Neural progenitor cell (in vitro differentiated cells): ENCODE measurements around the gene ZGLP1. TPM values are rescaled to one million over a fixed set of nuclear protein-coding genes. Genes with fewer than 3 reads are reported as not detected.

Experiments used
- DNase-seq: peaks from one replicate; pipeline ENCODE4 v3.0.0-alpha.2; 2016; ENCODE audit warnings: low spot score
- H2AFZ ChIP-seq: fragments of 200-600 bp; sonication (generic); replicated peaks from 2 replicates; pipeline ENCODE4 v1.6.1; 2016; ENCODE audit warnings: antibody characterized with exemption
- H3F3A ChIP-seq: fragments of 200-600 bp; sonication (generic); 2 replicates; pipeline ENCODE4 v1.6.1; 2016; ENCODE audit warnings: antibody characterized with exemption, low read depth
- H3K27ac ChIP-seq: fragments of 200-600 bp; sonication (generic); 2 replicates; pipeline ENCODE4 v1.5.1; 2016; ENCODE audit warnings: mild to moderate bottlenecking
- H3K27me3 ChIP-seq: fragments of 200-600 bp; sonication (generic); 2 replicates; pipeline ENCODE4 v1.6.1; 2016; ENCODE audit warnings: mild to moderate bottlenecking, moderate library complexity
- H3K36me3 ChIP-seq: fragments of 200-600 bp; sonication (generic); 2 replicates; pipeline ENCODE4 v1.5.1; 2016
- H3K4me1 ChIP-seq: fragments of 200-600 bp; sonication (generic); 2 replicates; pipeline ENCODE4 v1.6.1; 2016; ENCODE audit warnings: mixed run types
- H3K4me2 ChIP-seq: fragments of 200-600 bp; sonication (generic); 2 replicates; pipeline ENCODE4 v1.6.1; 2016
- H3K4me3 ChIP-seq: fragments of 200-600 bp; sonication (generic); 2 replicates; pipeline ENCODE4 v1.5.1; 2016
- H3K79me2 ChIP-seq: fragments of 200-600 bp; sonication (generic); 2 replicates; pipeline ENCODE4 v1.6.1; 2016; ENCODE audit warnings: low read depth
- H3K9ac ChIP-seq: fragments of 200-600 bp; sonication (generic); 2 replicates; pipeline ENCODE4 v1.6.1; 2016
- H3K9me3 ChIP-seq: fragments of 200-600 bp; sonication (generic); 2 replicates; pipeline ENCODE4 v1.5.1; 2016; ENCODE audit warnings: low read depth
- H4K20me1 ChIP-seq: fragments of 200-600 bp; sonication (generic); 2 replicates; pipeline ENCODE4 v1.6.1; 2016; ENCODE audit warnings: low read depth
- H3K27ac Mint-ChIP-seq: 3 replicates; pipeline ENCODE4 v1.8.0; 2021; ENCODE audit warnings: mixed read lengths
- H3K27me3 Mint-ChIP-seq: 2 replicates; pipeline ENCODE4 v1.8.0; 2022; ENCODE audit warnings: low read depth, mild to moderate bottlenecking, inconsistent platforms, moderate library complexity, mixed read lengths; ENCODE audit not compliant: insufficient read depth
- H3K36me3 Mint-ChIP-seq: 3 replicates; pipeline ENCODE4 v1.8.0; 2021; ENCODE audit warnings: mixed read lengths
- H3K4me1 Mint-ChIP-seq: 3 replicates; pipeline ENCODE4 v1.8.0; 2021; ENCODE audit warnings: mixed read lengths
- H3K4me3 Mint-ChIP-seq: 3 replicates; pipeline ENCODE4 v1.8.0; 2021; ENCODE audit warnings: mild to moderate bottlenecking, moderate library complexity, mixed read lengths
- H3K9me3 Mint-ChIP-seq: 3 replicates; pipeline ENCODE4 v1.8.0; 2020; ENCODE audit warnings: mixed read lengths
- CTCF ChIP-seq: fragments of 200-600 bp; sonication (generic); IDR thresholded peaks from 2 replicates; pipeline ENCODE4 v1.5.1; 2017; ENCODE audit warnings: antibody characterized with exemption, mild to moderate bottlenecking
- EZH2 ChIP-seq: fragments of 200-600 bp; sonication (generic); IDR thresholded peaks from 2 replicates; pipeline ENCODE4 v1.6.1; 2017; ENCODE audit warnings: antibody characterized with exemption, mild to moderate bottlenecking, moderate library complexity
- EZH2phosphoT487 ChIP-seq: fragments of 200-600 bp; sonication (generic); IDR thresholded peaks from 2 replicates; pipeline ENCODE4 v1.6.1; 2017; ENCODE audit warnings: antibody characterized with exemption
- total RNA-seq: library from RNA; depleted of rRNA; stranded (reverse); fragments of >200 nt; gene quantifications from 2 replicates; pipeline ENCODE4 v1.2.3, GENCODE V29; 2015; ENCODE audit warnings: low replicate concordance

ZGLP1 gene
- total RNA-seq, 1 donor from 2014 or later = 2.4 TPM

- Mint-ChIP-seq H3K27me3 (peaks cover 4% of the 10 kb centered on the region), H3K4me1 (peaks cover 14% of the 10 kb centered on the region), H3K9me3 (no peaks in the 10 kb centered on the region), H3K4me3 (no peak overlapping the region), H3K36me3 (peaks cover 13% of the 10 kb centered on the region), H3K27ac (no peak overlapping the region)
- peaks cover 36% of the 10 kb centered on the region for H3F3A ChIP-seq
- TF ChIP-seq EZH2phosphoT487 (no peak), EZH2 (no peak), CTCF (no peak)
- peaks cover 6% of the 10 kb centered on the region for H3K79me2 ChIP-seq
- no peak overlapping the region for H3K4me3 ChIP-seq
- H3K27me3 ChIP-seq = no peaks in the 10 kb centered on the region
- H3K9me3 ChIP-seq = no peaks in the 10 kb centered on the region
- no peak overlapping the region for H2AFZ ChIP-seq
- H3K4me2 ChIP-seq = no peak overlapping the region
- H3K9ac ChIP-seq = no peak overlapping the region
- no peak overlapping the region for H3K27ac ChIP-seq
- H4K20me1 ChIP-seq = peaks cover 3% of the 10 kb centered on the region
- DNase-seq = no peak
- H3K36me3 ChIP-seq = no peaks in the 10 kb centered on the region
- H3K4me1 ChIP-seq = peaks cover 7% of the 10 kb centered on the region
These were observed 7.6 kb upstream of the ZGLP1 start for GRCh38 chr19:10317045-10317856.

DNA sequence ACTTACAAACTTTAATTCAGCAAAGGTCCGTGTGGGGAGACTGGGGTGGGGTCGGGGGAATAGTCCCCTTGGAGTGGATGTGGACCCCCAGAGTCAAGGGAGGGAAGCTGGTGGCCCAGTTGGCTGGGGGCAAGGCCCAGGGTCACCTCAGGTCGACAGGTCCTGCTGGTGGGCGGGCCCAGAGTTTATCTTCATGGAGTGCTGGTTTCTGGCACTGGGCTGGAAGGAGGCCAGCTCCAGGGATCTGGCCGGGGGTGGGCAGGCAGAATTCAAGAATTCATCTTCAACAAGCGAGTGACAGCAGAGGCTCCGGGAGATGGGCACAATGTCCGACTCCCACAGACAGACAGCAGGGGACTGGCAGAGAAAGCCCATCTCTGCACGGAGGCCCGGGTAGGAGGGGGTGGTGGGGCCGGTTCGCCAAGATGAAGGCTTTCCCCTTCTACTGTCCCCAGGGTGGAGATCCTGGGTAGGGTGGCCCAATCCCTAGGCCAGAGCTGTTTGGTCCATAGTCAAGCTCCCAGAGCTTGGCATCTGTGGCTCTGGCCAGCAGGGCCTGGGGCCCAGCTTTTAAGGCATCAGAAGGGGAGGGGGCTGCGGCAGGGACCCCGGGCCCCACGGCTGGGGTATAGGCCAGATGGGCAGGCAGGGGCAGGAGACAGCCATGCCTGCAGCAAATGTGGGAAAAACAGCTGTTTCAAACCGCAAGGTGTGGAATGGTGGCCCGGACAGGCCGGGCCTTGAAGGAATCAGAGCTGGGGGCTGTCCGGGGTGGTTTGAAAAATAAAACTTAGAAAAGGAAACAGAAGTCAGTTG is 6.8 kb upstream of the ZGLP1 start:
- Mint-ChIP-seq H3K36me3 (peaks cover 8% of the 10 kb centered on the region), H3K27me3 (peaks cover 4% of the 10 kb centered on the region), H3K9me3 (no peaks in the 10 kb centered on the region), H3K4me3 (peak overlapping the region; percentile 97), H3K27ac (no peak overlapping the region), H3K4me1 (peaks cover 14% of the 10 kb centered on the region)
- Histone ChIP-seq H3K4me1 (peaks cover 7% of the 10 kb centered on the region), H3K79me2 (peaks cover 6% of the 10 kb centered on the region), H3K27me3 (no peaks in the 10 kb centered on the region), H3K27ac (no peak overlapping the region), H3K4me3 (peak overlapping the region; percentile 99), H3K4me2 (peak overlapping the region; percentile 99), H3K9me3 (no peaks in the 10 kb centered on the region), H3F3A (peaks cover 36% of the 10 kb centered on the region), H2AFZ (no peak overlapping the region), H4K20me1 (peaks cover 3% of the 10 kb centered on the region), H3K9ac (no peak overlapping the region), H3K36me3 (no peaks in the 10 kb centered on the region)
- no peak for DNase-seq
- TF ChIP-seq EZH2 (no peak), CTCF (no peak)

DNA sequence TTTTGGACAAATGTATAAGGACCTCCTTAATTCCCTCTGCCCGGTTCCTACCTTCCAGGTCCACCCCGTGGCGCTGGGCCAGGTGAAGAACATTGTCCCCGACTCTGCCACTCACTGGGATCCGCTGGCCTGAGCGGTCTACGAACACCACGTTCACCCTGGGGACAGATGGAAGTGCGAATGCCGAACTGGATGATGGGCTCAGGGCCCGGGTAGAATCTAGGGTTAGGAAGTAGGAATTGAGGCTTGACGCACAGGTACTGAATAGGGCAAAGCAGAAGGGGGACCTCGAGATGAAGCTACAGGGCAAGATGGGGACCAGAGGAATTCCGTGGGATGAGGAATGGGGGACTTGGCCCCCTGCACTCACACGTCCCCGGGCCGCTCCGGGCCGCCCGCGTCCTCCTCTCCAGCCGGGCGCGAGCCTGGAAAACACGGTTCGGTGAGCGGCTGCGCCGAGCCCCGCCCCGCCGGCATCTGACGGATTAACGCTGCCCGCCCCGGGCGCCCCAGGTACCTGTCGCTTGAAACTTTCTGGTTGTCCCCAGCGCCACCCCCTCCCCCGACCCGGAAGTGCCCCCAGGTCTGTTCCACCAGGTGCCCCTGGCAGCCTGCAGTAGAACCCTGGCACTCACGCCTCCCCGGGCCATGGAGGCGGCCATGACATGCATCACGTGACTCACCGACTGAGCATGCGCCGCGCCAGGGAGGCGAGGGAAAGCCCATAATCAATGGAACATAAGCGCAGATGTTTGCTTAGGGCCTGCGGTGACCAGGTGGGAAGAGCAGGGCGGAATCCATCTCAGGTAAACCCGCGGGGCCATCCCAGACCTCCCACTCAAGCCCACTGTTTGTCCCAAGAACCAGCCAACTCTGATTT is 6.0 kb upstream of the ZGLP1 start, which contains the start of gene FDX2:
FDX2 (minus strand) TSS at position 681 of the 880 bp plus-strand sequence; CDS start at position 662, 19 bp downstream.
- peaks cover 7% of the 10 kb centered on the region for H3K4me1 ChIP-seq
- H3K27ac Mint-ChIP-seq = peak within 1 kb of the TSS; percentile 90
- H3K36me3 ChIP-seq = no peaks in the 10 kb centered on the region
- H3K27me3 Mint-ChIP-seq = peaks cover 4% of the 10 kb centered on the region
- H3F3A ChIP-seq = peaks cover 36% of the 10 kb centered on the region
- peak within 1 kb of the TSS; percentile 99 for H3K4me3 ChIP-seq
- peak within 1 kb of the TSS; percentile 99 for H3K4me2 ChIP-seq
- H2AFZ ChIP-seq = peak within 1 kb of the TSS; percentile 97
- no peak within 1 kb of the TSS for H3K27ac ChIP-seq
- H3K36me3 Mint-ChIP-seq = peaks cover 8% of the 10 kb centered on the region
- peaks cover 6% of the 10 kb centered on the region for H3K79me2 ChIP-seq
- peaks cover 3% of the 10 kb centered on the region for H4K20me1 ChIP-seq
- no peaks in the 10 kb centered on the region for H3K9me3 Mint-ChIP-seq
- H3K4me3 Mint-ChIP-seq = peak within 1 kb of the TSS; percentile 97
- H3K9me3 ChIP-seq = no peaks in the 10 kb centered on the region
- DNase-seq = peak; percentile 92
- H3K4me1 Mint-ChIP-seq = peaks cover 14% of the 10 kb centered on the region
- H3K27me3 ChIP-seq = no peaks in the 10 kb centered on the region
- TF ChIP-seq EZH2phosphoT487 = no peak
- no peak for TF ChIP-seq CTCF
- no peak for TF ChIP-seq EZH2
- H3K9ac ChIP-seq = peak within 1 kb of the TSS; percentile 74
